HG03342 (cell line): ENCODE data around the gene RECQL5.
A peak's percentile ranks its signal among the peaks of the same experiment; 100 is the strongest.
"Not testable (repeated sequence)": the region's sequence is repeated elsewhere in the genome, so short reads cannot be mapped to it uniquely, and the experiment has no call there.

ENCODE experiments used
- ATAC-seq: cut with Tn5 transposase; IDR thresholded peaks from one replicate; pipeline ENCODE4 v1.9.1; 2021; ENCODE audit warnings: mild to moderate bottlenecking, moderate library complexity; ENCODE audit not compliant: unreplicated experiment

Gene RECQL5

DNA sequence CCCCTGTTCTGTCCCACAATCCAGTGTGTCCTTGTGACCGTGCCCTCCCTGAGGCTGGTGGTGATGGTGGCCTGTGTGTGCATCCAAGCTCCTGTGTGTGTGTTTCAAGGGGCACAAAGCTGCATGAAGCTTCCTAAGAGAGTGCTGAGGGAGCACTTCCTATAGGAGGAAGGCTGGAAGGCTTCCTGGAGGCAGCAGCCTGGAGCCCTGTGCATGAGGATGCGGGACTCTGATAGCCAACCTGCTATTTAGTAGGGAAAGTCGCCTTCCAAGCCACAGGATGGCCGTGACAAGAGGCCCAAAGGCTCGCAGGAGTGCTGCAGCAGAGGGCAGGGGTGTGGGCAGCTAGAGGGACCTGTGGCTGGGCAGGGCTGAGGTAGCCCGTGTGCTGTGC is 71.0 kb downstream of the RECQL5 start:
- ATAC-seq: no peak

DNA sequence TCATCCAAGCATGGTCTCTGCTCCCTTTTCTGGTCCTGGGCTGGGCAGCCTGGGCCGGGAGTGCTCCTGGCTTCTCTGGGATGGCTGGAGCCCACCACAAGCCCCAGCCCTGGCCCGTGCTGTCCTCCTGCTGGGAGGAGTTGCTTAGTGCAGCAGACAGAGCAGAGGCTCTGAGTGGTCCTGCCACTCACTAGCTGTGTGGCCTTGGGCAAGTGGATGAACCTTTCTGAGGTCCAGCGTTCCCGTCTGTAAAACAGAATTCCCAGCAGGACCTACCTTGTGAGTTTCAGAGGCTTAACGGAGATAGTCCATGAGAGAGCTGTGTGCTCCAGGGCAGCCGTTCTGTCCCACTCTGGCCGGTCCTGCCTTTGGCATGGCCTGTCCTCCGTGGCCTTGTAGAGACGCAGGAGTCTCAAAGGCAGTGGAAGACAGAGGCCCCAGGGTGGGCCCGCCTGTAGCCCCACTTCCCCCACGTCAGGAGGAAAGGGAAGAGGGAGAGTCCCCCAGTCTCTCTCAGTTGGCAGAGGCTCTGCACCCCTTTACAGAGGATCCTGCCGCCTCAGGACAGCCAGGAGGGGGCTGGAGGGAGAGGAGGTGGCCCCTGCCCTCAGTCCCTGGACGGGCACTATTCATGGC is 71.6 kb downstream of the RECQL5 start:
- no peak for ATAC-seq

DNA sequence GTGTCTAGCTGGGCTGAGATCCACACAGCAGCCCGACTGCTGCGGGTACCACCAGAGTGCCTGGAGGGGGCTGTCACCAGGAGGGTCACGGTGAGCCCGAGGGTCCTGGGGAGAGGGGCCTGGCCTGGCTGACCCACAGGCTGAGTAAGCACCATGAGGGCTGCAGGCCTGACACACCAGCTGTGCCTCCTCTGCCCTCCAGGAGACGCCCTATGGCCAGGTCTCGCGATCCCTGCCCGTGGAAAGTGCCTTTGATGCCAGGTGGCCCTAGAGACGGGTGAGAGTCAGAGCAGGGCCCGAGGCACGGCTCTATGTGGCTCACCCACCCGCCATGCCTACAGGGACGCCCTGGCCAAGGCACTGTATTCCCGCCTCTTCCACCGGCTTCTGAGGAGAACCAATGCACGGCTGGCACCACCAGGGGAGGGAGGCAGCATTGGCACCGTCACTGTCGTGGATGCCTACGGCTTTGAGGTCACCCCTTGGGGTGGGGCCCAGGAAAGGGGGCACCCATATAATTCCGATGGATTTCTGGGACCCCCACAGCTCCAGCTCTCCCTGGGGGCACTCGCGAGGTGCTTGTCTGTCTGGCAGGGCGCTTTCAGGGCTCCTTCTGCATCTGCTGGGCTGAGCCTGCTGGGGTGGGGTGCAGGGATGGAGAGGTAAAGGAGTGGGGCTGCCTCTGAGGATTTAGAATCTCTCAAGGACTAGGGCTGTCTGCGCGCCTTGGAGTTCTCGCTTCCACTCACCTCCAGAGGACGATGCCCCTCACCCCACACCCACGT is 72.3 kb downstream of the RECQL5 start:
- ATAC-seq: no peak

DNA sequence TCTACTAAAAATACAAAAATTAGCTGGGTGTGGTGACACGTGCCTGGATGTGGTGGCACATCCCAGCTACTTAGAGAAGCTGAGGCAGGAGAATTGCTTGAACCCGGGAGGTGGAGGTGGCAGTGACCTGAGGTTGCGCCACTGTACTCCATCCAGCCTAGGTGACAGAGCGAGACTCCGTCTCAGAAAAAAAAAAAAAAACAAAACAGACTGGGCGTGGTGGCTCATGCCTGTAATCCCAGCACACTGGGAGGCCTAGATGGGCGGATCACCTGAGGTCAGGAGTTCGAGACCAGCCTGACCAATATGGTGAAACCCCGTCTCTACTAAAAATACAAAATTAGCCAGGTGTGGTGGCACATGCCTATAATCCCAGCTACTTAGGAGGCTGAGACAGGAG is 73.5 kb downstream of the RECQL5 start:
- ATAC-seq: not testable (repeated sequence)

DNA sequence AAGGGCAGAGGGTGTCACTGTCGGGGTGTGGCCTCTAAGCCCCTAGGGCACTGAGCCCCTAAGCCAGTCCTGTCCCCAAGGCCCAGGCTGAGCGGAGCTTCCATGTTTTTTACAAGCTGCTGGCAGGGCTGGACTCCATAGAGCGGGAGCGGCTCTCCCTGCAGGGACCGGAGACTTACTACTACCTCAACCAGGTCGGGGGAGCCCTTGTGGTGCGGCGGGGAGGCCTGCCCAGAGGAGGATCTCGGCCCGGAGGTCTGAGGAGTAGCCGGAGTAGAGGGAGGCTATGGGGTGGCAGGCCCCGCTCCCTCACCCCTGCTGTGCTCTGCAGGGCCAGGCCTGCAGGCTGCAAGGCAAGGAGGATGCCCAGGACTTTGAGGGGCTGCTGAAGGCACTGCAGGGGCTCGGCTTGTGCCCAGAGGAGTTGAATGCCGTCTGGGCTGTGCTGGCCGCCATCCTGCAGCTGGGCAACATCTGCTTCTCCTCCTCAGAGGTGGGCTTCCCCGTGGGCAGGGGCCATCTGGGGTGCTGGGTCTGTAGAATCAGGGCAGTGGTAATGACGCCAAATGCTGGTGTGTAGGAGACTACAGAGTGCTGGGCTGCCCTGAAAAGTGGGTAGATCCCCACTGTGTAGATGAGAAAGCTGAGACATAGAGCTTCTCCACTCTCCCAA is 74.5 kb downstream of the RECQL5 start:
- no peak for ATAC-seq

DNA sequence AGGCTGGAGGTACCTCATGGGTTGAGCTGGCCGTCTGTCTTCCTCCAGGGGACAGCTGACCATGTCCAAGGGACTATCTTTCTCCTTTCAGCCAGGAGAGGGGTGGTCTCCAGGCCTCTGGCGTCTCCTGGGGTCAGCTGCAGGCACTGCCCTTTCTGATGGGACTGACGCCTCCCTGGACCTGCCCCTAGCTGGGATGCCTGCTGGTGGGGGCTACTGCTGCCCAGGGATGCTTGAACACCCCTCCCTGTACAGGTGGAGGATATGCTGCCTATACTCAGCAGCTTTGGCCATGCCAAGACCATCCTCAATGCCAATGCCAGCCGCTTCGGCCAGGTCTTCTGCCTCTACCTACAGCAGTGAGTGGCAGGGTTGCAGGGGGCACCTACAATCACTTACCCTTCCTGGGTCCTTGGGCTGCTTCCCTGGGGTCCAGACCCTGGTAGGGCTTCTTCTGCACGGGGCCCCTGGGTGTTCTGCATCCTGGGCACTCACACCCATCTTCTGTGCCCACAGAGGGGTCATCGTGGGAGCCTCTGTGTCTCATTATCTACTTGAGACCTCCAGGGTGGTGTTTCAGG is 75.1 kb downstream of the RECQL5 start:
- ATAC-seq: no peak

DNA sequence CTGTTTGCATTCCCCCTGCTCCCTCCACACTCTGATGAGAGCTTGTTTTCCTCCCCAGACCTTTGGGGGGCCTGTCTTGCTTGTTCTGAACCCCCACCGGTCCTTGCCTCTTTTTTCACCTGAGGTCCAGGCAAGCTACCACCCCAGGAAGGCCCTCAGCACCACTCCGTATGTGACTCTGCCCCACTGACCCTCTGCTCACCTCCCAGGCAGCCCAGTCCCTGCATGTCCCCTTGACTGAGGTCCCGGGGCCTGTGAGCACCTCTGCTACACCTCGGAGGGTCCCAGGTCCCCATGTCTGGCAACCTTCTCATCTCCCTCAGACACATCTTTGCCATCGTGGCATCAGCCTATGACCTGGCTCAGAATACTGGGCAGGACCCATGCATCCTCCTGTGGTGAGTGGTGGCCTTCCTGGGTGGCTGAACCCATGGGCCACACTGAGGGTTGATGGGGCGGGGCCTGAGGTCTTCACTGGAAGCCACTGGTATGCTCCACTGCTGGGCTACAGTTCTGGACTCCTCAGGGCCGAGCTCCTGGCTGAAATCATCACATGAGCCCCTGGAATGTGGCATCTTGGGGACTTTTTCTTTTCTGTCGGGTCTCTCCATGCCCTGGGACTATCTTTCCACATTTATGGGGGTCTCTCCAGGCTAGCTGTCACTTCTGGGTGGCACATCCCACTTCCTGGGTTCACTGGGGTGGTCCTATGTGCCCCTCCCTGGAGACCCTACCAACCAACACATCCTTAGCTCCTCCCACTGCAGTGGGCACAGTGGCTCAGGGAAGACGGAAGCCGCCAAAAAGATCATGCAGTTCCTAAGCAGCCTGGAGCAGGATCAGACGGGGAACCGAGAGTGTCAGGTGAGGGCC is 75.9 kb downstream of the RECQL5 start:
- ATAC-seq: no peak

DNA sequence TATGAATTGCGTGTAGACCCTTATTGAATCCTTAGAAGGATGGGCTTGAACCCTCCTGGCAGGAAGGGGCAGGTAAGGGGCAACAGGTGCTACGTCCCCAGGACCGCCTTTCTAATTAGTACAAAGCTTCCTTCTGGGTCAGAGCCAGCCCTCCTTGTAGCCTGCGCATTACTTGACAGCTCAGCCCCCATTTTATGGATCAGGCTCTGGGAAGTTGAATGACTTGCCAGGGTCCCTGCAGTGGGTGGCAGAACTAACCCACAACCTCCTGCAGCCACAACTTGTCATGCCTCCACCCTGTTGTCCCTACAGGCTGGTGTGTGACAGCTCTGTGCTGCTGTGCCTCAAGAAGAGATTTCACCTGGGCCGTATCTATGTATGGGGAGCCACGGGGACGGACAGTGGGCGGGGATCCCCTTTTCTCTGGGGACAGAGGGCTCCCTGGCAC is 76.6 kb downstream of the RECQL5 start:
- no peak for ATAC-seq

DNA sequence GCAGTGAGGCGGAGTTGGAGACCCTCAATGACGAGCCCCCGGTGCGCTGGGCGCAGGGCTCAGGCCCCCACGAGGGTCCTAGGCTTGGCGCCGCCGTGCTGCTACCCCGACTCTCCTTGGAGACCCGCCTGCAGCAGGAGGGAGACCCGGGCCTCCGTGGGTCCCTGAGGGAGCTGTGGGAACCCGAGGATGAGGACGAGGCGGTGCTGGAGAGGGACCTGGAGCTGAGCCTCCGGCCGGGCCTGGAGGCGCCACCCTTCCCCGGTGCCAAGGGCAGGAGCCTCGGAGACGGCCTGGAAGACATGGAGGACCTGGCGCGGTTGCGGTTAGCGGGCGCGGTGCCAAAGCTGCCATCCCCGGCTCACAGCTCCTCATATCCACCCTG is 77.0 kb downstream of the RECQL5 start:
- ATAC-seq: no peak

DNA sequence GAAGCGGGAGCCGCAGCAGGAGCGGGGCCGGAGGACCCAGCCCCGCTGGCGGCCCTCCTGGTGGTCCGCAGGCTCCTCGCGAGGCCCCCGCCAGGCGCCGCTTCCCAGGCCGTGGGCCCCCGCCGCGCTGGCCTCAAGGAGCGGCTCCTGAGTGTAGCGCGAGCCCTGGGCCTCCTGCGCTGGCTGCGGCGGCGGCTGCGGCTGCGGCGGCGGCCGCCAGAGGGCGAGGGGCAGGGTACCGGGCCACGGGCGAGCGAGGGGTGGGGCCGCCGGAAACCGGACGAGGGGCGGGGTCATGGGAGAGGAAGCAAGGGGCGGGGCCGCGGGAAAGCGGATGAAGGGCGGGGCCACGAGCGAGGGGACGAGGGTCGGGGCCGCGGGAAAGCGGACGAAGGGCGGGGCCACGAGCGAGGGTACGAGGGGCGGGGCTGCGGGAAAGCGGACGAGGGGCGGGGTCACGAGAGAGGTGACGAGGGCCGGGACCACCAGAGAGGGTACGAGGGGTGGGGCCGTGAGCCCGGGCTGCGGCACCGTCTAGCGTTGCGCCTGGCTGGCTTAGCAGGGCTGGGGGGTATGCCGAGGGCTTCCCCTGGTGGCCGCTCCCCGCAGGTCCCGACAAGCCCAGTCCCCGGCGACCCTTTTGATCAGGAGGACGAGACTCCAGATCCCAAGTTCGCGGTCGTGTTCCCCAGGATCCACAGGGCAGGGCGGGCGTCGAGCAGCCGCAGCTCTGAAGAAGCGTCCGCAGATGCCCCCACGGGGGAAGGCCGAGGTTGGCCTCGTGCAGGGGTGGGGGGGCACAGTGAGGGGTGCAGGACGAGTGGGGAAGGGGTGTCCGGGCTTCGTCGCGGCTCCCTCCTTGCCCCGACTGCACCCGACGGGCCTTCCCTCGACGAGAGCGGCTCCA is 77.7 kb downstream of the RECQL5 start:
- peak; percentile 75 for ATAC-seq

DNA sequence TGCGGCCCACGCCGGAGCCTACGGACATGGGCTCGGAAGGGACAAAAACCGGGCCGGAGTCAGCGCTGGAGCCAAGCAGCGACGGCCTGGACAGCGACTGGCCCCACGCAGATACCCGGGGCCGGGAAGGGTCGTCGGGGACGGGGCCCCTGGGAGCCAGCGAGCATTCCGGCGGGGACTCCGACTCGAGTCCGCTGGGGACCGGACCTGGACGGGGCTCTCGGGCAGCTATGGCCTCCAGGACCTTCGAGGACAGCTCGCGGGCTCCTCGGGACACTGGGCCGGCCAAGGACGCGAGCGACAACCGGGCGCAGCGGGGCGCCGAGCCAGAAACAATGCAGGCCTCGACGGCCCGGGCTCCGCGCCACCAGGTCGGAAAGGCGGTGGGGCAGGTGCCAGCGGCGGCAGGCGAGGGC is 78.3 kb downstream of the RECQL5 start:
- peak; percentile 5 for ATAC-seq

DNA sequence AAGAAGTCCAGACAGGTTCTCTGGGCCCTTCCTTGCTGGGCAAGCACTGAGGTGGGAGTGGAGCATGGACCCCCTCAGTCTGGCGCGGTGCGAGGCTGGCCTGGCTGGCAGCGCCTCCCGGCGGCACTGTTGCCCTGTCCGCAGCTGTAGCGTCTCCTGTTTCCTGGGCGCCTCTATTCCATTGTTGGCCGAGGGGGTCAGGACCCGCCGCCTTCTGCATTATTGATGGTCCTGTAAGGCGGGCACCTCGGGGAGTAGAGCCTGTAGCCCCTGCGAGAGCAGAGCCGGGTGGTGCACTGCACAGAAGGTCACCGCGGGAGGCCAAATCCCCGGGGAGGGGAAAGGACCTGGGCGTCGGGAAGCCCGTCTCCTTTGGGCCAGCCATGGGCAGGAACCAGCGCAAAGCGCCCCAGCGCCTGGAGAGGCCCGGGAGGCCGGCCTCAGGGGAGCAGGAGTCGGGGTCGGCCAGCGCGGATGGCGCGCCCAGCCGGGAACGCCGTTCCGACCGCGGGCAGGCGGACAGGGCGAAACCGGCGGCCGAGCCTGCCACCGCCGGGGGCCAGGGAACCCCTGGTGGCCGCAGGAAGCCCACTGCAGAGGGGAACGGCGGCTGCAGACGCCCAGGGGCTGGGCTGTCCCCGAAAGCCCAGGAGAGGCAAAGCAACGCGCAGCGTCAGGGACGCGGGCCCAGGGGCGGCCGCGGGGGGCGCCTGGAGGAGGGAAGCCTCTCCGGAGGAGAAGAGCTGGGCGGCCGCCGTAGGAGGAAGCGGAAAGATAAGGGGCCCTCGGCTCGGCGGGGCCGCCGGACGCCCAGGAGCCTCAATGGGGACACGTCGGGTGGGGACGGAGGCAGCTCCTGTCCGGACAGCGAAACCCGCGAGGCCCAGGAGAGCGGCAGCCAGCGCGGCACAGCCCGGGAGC is 79.0 kb downstream of the RECQL5 start, which contains the start of gene MYO15B:
Gene MYO15B (plus strand): TSS at position 126 of the 921 bp plus-strand sequence. CDS start 258 bp downstream, at position 384.
- no peak for ATAC-seq

DNA sequence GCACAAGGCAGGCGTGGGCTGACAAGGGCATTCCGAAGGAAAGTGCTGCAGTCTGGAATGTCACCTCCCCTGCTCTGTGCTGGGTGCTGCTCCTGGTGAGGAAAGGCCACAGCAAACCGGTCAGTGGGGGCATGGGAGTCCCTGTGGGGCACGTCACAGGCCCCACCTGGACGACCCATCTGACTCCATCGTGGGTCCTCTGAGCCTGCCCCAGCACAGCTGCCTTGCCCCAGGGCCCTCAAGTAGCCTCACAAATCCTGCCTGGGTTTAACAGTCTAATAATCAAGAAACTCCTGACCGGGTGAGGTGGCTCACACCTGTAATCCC is 82.1 kb downstream of the RECQL5 start:
- ATAC-seq: no peak

DNA sequence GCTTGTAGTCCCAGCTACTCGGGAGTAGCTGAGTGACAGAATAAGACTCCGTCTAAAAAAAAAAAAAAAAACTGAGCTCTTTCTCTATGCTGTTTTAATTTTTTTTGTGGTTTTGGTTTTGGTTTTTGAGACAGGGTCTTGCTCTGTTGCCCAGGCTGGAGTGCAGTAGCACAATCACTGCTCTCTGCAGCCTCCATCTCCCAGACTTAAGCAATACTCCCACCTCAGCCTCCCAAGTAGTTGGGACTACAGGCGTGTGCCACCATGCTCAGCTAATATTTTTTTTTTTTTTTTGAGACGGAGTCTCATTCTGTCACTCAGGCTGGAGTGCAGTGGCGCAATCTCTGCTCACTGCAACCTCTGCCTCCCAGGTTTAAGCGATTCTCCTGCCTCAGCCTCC is 83.8 kb downstream of the RECQL5 start:
- not testable (repeated sequence) for ATAC-seq

DNA sequence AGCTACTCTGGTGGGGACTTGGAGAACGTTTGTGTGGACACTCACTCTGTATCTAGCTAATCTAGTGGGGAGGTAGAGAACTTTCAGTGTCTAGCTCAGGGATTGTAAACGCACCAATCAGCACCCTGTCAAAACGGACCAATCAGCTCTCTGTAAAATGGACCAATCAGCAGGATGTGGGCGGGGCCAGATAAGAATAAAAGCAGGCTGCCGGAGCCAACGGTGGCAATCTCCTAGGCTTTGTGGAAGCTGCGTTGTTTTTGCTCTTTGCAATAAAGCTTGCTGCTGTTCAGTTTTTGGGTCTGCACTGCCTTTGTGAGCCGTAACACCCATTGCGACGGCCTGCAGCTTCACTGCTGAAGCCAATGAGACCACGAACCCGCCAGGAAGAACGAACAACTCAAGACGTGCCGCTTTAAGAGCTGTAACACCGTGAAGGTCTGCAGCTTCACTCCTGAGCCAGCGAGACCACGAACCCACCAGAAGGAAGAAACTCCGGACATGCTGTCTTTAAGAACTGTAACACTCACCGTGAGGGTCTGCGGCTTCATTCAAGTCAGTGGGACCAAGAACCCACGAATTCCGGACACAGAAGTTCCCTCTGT is 85.7 kb downstream of the RECQL5 start:
- ATAC-seq: not testable (repeated sequence)
